HG02840 (cell line): Measurements from ENCODE around the gene NFKB1.
"Not testable (repeated sequence)": the region's sequence is repeated elsewhere in the genome, so short reads cannot be mapped to it uniquely, and the experiment has no call there.

Source experiments
- ATAC-seq: cut with Tn5 transposase; IDR thresholded peaks from one replicate; pipeline ENCODE4 v1.9.1; 2021; ENCODE audit warnings: mild to moderate bottlenecking, moderate library complexity, moderate number of reproducible peaks; ENCODE audit not compliant: unreplicated experiment, low FRiP score

Gene NFKB1, protein sequence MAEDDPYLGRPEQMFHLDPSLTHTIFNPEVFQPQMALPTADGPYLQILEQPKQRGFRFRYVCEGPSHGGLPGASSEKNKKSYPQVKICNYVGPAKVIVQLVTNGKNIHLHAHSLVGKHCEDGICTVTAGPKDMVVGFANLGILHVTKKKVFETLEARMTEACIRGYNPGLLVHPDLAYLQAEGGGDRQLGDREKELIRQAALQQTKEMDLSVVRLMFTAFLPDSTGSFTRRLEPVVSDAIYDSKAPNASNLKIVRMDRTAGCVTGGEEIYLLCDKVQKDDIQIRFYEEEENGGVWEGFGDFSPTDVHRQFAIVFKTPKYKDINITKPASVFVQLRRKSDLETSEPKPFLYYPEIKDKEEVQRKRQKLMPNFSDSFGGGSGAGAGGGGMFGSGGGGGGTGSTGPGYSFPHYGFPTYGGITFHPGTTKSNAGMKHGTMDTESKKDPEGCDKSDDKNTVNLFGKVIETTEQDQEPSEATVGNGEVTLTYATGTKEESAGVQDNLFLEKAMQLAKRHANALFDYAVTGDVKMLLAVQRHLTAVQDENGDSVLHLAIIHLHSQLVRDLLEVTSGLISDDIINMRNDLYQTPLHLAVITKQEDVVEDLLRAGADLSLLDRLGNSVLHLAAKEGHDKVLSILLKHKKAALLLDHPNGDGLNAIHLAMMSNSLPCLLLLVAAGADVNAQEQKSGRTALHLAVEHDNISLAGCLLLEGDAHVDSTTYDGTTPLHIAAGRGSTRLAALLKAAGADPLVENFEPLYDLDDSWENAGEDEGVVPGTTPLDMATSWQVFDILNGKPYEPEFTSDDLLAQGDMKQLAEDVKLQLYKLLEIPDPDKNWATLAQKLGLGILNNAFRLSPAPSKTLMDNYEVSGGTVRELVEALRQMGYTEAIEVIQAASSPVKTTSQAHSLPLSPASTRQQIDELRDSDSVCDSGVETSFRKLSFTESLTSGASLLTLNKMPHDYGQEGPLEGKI

DNA sequence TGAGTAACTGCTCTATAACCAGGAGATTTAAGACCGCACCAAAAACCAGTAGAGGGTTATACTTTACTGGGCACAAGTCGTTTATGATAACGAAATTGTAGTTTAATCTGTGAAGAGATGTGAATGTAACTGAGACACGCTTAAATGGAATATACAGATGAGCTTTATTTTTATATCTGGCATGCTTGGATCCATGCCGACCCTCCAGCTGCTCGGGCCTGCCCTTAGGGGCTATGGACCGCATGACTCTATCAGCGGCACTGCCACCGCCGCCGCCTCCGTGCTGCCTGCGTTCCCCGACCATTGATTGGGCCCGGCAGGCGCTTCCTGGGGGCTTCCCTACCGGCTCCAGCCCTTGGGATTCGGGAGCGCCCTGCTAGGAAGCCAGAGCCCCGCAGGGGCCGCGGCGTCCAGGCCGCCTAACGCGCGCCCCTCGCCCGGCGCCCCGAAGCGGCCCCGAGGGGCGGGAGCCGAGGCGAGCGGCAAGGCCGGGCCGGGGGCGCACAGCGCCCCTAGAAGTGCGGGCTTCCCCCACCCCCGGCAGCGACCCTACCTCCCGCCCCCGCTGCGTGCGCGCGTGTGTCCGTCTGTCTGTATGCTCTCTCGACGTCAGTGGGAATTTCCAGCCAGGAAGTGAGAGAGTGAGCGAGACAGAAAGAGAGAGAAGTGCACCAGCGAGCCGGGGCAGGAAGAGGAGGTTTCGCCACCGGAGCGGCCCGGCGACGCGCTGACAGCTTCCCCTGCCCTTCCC is at the start of gene NFKB1:
TSS of gene NFKB1 (plus strand) at position 664 of the 751 bp plus-strand sequence. CDS start 24,160 bp downstream, outside the sequence.
- ATAC-seq: peak; percentile 62

DNA sequence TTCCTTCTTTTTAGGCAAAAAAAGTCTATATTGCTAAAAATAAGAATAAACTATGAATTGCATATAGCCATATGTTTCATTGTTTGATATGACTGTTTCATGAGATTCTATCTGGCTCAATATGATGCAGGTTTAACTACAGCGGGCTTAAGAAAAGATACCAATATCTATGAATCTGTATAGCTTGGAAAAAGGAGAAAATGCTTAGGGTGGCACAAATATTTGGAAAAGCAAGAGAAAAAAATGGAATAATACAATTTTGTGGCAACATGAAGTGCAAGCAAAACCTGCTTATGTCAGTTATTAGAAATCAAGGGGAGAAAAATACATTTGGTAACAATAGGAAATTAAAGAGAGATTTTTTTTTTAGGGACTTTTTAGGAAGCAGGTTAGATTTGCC is 48.3 kb upstream of the NFKB1 start:
- no peak for ATAC-seq

DNA sequence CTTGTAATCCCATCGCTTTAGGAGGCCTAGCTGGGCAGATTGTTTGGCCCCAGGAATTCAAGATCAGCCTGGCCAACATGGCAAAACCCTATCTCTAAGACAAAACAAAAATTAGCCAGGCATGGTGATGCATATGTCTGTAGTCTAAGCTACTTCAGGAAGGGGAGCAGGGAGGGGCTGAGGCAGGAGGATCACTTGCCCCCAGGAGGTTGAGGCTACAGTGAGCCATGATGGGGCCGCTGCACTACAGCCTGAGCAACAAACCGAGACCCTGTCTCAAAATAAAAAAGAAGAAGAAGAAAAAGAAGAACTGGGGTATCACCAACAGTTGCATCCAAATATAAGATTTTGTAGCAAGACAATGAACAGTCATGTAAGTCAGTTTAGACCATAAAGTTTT is 47.3 kb upstream of the NFKB1 start:
- no peak for ATAC-seq

DNA sequence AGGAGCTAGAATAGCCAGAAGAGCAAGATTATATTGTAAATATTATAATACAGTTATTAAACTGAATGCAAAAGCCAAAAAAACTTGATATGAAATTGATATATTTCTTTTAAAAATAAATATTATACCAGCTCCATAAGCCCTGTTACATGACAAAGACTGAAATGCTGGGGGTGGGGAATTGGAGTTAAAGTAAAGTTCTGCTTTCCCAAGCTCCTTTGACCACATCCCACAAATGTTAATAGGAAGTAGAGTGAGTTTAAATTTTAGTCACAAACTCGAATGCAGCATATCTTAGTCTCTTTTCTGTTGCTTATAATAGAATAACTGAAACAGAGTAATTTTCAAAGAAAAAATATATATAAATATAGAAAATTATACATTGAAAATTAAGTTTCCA is 46.9 kb upstream of the NFKB1 start:
- no peak for ATAC-seq

DNA sequence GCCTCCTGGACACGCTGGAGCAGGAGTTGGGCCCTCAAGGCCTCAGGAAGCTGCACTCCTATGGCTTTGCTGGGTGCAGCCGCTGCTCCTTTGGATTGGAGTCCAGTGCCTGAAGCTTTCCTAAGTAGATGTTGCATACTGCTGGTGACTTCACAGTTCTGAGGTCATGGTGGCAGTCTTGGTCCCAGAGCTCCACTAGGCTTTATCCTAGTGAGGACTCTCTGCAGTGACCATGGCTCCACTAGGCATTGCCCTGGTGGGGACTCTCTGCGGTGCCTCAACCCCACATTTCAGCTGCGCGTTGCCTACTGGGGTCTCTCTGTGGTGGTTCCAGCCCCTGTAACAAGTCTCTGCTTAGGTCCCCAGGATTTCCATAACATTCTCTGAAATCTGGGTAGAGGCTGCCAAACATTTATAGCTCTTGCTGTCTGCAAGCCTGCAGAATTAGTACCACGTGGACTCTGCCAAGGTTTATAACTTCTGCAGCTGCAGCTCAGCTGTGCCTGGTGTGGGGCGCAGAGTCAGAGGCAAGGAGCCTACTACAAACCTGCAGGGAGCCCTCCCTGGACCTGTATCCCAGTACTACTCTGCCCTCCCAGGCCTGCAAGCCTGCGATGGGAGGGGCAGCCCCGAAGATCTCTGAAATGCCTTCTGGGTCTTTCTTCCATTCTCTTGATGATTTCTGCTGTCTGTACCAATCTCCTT is 46.0 kb upstream of the NFKB1 start:
- ATAC-seq: no peak

DNA sequence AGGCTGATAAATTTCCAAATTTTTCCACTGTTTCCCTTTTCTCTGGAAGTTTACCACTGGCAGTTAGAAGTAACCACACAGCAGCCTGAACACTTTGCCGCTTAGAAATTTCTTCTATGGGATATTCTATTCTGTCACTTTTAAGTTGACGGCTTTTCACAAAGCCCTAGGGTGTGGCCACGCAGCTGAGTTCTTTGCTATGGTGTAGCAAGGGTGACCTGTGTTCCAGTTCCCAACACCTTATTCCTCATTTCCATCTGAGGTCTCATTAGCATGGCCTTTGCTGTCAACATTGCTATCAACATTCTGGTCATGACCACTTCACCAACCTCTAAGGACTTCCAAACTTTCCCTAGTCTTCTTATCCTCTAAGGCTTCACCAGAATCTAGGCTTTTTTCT is 45.4 kb upstream of the NFKB1 start:
- ATAC-seq: no peak

DNA sequence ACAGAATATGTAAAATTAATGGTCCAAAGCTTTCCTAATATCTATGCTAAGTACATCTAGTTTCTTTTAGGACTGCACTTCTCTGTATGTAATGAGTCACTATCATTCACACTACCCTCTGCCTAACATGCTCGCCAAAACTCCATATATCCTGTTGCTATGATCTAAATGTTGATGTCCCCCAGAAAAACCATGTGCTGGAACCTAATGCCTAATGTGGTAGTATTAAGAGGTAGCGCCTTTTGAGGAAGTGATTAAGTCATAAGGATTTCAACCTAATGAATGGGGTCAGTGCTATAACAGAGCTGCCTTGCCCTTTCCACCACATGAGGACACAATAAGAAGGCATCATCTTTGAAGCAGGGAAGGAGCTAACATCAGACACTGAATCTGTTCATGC is 34.9 kb upstream of the NFKB1 start:
- ATAC-seq: no peak

DNA sequence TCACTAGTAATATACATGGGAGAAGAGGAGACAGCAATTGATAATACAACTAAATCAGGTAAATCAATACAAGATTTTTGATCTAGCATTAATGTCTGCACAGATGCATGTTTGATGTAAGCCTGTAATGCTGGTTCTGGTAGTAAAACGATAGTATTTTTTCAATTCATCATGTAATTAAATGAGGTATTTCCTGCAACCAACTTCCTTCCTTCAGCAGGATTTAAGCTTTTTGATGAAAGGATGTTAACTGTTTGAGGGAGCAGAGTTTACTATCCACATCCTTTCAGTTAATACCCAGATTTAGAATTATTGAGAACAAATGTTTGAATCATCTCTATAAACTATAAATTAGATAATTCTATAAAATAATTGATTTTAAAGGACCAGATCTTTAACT is 31.4 kb upstream of the NFKB1 start:
- ATAC-seq: no peak

DNA sequence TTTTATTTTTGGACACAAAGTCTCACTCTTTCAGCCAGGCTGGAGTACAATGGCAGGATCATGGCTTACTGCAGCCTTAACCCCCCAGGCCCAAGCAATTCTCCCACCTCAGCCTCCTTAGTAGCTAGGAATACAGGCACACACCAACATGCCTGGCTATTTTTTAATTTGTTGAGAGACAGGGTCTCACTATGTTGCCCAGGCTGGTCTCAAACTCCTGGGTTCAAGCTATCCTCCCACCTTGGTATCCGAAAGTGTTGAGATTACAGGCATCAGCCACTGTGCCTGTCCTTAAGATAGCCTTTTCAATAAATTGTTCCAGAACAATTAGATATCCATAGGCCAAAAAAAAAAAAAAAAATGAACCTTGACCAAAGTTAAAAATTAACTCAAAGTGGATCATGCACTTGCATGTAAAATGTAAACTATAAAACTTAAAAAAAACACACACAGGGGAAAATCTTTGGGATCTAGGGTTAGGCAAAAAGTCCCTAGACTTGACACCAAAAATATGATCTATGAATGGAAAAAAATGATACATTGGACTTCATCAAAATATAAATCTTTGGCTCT is 28.6 kb upstream of the NFKB1 start:
- ATAC-seq: no peak

DNA sequence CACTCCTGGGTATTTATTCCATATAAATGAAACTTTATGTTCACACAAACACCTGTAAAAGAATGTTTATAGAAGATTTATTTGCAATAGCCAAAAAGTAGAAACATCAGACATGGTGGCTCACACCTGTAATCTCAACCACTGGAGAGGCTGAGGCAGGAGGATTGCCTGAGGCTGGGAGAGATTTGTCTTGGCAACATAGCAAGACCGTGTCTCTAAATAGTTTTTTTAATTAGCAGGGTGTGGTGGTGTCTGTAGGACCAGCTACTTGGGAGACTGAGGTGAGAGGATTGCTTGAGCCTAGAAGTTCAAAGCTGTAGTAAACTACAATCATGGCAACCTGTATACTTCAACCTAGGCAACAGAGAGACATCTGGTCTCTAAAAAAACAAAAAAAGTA is 27.7 kb upstream of the NFKB1 start:
- ATAC-seq: no peak

DNA sequence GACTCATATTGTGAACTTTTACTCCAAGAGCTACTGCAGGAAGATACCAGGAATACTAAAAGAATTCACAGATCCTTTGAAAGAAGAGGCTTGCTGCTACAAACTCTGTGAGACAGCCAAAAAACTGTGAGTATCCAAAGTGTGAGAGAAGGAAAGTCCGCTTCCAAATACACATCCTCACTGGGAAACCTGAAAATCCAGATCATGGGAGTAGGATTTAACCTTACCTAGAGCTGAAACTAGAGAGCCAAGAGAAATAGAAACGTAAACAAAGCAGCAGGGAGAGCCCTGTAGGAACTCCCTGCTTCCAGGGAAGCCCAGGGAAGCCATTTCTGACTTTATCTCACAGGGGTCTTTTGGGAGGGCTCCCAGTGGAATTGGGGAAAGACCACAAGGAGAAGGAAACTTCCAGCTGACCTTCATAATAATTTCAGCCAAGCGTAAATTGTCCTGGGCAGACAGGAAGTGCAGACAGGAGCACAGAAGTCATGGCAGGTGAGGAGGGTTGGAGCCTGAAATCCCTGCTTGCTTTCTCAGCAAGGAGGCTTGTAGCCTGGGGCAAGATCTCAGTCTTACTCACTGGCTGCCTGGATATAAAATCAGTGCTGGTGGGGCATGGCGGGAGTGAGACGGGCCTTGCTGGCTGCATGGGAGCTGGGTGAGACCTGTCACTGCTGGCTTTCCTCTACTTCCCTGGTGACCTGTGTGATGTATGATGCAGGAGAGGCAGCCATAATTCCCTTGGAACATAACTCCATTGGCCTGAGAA is 26.2 kb upstream of the NFKB1 start:
- no peak for ATAC-seq

DNA sequence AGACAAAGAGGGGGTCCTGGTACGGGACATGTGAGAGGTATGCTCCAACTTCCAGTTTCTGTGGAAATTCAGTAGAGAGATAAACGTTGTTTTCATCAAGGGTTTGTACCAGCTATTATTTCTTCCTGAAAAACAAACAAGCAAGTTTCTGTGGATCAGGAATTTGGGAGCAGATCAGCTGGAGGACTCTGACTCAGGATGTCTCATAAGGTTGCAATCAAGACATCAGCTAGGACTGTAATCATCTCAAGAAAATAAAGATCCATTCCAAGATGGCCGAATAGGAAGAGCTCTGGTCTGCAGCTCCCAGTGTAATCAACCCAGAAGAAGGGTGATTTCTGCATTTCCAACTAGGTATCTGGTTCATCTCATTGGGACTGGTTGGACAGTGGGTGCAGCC is 23.5 kb upstream of the NFKB1 start:
- ATAC-seq: no peak

DNA sequence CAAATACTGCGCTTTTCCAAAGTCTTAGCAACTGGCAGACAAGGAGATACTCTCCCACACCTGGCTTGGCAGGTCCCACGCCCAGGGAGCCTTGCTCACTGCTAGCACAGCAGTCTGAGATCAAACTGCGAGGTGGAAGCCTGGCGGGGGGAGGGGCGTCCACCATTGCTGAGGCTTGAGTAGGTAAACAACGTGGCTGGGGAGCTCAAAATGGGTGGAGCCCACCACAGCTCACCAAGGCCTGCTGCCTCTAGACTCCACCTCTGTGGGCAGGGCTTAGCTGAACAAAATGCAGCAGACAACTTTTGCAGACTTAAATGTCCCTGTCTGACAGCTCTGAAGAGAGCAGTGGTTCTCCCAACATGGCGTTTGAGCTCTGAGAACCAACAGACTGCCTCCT is 23.0 kb upstream of the NFKB1 start:
- no peak for ATAC-seq

DNA sequence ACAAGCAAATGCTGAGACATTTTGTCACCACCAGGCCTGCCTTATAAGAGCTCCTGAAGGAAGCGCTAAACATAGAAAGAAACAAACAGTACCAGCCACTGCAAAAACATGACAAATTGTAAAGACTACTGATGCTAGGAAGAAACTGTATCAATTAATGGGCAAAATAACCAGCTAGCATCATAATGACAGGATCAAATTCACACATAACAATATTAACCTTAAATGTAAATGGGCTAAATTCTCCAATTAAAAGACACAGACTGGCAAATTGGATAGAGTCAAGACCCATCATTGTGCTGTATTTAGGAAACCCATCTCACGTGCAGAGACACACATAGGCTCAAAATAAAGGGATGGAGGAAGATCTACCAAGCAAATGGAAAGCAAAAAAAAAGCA is 21.3 kb upstream of the NFKB1 start:
- ATAC-seq: not testable (repeated sequence)

DNA sequence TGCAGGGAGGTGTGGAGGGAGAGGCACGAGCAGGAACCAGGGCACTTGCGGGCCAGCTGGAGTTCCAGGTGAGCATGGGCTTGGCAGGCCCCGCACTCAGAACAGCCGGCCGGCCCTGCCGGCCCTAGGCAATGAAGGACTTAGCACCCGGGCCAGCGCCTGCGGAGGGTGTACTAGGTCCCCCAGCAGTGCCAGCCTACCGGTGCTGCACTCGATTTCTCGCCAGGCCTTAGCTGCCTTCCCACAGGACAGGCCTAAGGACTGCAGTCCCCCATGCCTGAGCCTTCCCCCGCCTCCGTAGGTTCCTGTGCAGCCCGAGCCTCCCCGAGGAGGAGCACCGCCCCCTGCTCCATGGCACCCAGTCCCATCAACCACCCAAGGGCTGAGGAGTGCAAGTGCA is 18.0 kb upstream of the NFKB1 start:
- no peak for ATAC-seq

DNA sequence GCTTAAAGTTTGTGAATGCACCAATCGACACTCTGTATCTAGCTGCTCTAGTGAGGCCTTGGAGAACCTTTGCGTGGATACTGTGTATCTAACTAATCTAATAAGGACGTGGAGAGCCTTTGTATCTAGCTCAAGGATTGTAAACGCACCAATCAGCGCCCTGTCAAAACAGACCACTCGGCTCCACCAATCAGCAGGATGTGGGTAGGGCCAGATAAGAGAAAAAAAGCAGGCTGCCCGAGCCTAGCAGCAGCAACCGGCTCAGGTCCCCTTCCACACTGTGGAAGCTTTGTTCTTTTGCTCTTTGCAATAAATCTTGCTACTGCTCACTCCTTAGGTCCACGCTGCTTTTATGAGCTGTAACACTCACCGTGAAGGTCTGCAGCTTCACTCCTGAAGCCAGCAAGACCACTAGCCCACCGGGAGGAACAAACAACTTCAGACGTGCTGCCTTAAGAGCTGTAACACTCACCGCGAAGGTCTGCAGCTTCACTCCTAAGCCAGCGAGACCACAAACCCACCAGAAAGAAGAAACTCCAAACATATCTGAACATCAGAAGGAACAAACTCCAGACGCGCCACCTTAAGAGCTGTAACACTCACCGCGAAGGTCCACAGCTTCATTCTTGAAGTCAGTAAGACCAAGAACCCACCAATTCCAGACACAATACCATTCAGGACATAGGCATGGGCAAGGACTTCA is 17.0 kb upstream of the NFKB1 start:
- not testable (repeated sequence) for ATAC-seq

DNA sequence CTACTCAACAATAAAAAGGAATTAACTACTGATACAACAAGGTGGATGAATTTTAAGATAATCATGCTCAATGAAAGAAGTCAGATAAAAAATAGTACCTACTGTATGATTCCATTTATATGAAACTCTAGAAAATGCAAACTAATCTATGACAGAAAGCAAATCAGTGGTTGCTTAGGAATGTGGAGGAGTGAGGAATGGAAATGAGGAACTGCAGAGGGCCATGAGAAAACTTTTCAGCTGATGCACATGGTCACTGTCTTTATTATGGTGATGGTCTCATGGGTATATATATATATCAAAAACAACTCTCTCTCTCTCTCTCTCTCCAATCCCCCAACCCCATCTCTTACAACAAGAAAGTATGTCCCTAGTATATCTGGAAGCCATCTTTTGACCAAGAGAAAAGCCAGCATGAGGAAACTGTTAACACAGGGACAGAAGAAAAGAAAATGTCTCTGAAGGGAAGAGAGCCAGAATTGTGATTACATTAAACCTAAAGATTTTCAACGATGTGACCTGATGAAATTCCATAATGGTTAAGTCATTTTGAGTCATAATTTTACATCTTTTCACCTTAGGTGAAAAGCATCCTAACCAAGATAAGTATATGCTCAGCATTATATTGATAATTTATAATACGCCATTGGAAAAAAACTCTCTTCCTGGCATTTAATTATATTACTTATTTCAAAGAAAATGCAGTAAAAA is 8.5 kb upstream of the NFKB1 start:
- ATAC-seq: no peak

DNA sequence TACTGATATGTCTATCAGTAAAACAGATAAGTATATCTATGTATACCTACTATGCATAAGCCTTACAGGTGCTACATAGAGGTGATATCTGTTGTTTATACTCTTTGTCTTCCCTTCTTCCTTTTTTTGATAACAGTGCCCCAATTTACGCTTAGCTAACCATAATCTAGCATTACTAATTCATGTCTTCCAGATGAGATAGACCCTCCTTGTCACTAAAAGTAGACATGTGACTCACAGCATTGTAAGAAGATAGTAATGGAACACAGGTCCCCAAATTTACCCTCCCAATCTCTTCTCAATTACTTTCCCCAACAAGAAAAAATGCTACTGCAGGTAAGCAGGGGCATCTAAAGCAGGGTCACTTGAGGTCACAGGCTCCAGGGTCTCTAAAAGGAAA is 7.9 kb upstream of the NFKB1 start:
- ATAC-seq: no peak
